Mucosa of descending colon (tissue), 3 donors: ENCODE data around the gene ABCC9. TPM values are rescaled to one million over a fixed set of nuclear protein-coding genes. Genes with fewer than 3 reads are reported as not detected.

Source experiments
- ATAC-seq: fragments of 200-7000 bp; cut with Tn5 transposase; one replicate; pipeline ENCODE4 v1.9.1; 2020; ENCODE audit warnings: mild to moderate bottlenecking, moderate library complexity
- DNase-seq, 3 donors: peaks; one replicate each; pipeline ENCODE4 v3.0.0-alpha.2; 2020
- H3K36me3 ChIP-seq: fragments of 200-600 bp; one replicate; pipeline ENCODE4 v1.8.0; 2021; ENCODE audit warnings: low read depth, mild to moderate bottlenecking
- H3K4me1 ChIP-seq: fragments of 200-600 bp; one replicate; pipeline ENCODE4 v1.8.0; 2021; ENCODE audit warnings: low read depth, mild to moderate bottlenecking
- H3K4me3 ChIP-seq: fragments of 200-600 bp; one replicate; pipeline ENCODE4 v1.8.0; 2021; ENCODE audit warnings: mild to moderate bottlenecking
- H3K9me3 ChIP-seq: fragments of 200-600 bp; one replicate; pipeline ENCODE4 v1.8.0; 2021; ENCODE audit warnings: mild to moderate bottlenecking
- CTCF ChIP-seq: fragments of 200-600 bp; IDR thresholded peaks from one replicate; pipeline ENCODE4 v1.8.0; 2022; ENCODE audit warnings: antibody characterized with exemption, mild to moderate bottlenecking
- intact Hi-C, 2 donors: fragments of 100-400 bp; cut with DNase I in 1 of 2; cut with micrococcal nuclease in 1 of 2; formaldehyde crosslinking; loops; one replicate each; pipeline versions ENCODE4 v1.11.0 to v1.11.1; 2022; cut with DNase I, micrococcal nuclease
- total RNA-seq, 3 donors: library from RNA; stranded (reverse); fragmentation: NEBNext Ultra II Directional in 2 of 3; extraction: Animal tissue kit (Norgen Biotek cat#: 25700) in 2 of 3; gene quantifications; one replicate each; pipeline versions ENCODE4 v1.2.1 to v1.2.4, GENCODE V29; 2021 to 2023
- donor health status: DM: no; HTN: no; CAD: no; lungs with moderate emphysema.
- donor health status: DM: no; HTN: no; CAD: no.
- donor health status: DM: no; HTN: yes; CAD: no.

ABCC9 gene
- total RNA-seq, 3 donors from 2014 or later, result 0.67 to 60.6 (median 7.3) TPM

- H3K4me1 ChIP-seq, result no peaks in the 10 kb centered on the region
- intact Hi-C loops, result no loop called here
- DNase-seq (no peak), ATAC-seq (no peak)
- no peaks in the 10 kb centered on the region for H3K36me3 ChIP-seq
- H3K9me3 ChIP-seq, result no peaks in the 10 kb centered on the region
- H3K4me3 ChIP-seq, result no peak overlapping the region
- no peak for TF ChIP-seq CTCF
These were observed 63.8 kb downstream of the ABCC9 start for GRCh38 chr12:21877293-21877982.

GRCh38 chr12:21865846-21866245, 75.4 kb downstream of the ABCC9 start:
- peaks cover 6% of the 10 kb centered on the region for H3K9me3 ChIP-seq
- no peak for TF ChIP-seq CTCF

GRCh38 chr12:21860534-21860933, 80.7 kb downstream of the ABCC9 start:
- ATAC-seq (no peak), DNase-seq (no peak)
- Histone ChIP-seq H3K4me3 (no peak overlapping the region), H3K9me3 (no peaks in the 10 kb centered on the region), H3K4me1 (no peaks in the 10 kb centered on the region), H3K36me3 (no peaks in the 10 kb centered on the region)
- intact Hi-C loops, result no loop called here
- no peak for TF ChIP-seq CTCF

More at GRCh38 chr12:21865846-21866245, 75.4 kb downstream of the ABCC9 start:
- no peaks in the 10 kb centered on the region for H3K4me1 ChIP-seq
- H3K4me3 ChIP-seq, result no peak overlapping the region
- no peaks in the 10 kb centered on the region for H3K36me3 ChIP-seq
- intact Hi-C loops, result no loop called here
- no peak for DNase-seq
- ATAC-seq, result no peak

- no peak for TF ChIP-seq CTCF
- intact Hi-C loops, result no loop called here
- Histone ChIP-seq H3K4me3 (no peak overlapping the region), H3K9me3 (no peaks in the 10 kb centered on the region), H3K36me3 (no peaks in the 10 kb centered on the region), H3K4me1 (no peaks in the 10 kb centered on the region)
- ATAC-seq (no peak), DNase-seq (no peak)
These were observed 81.1 kb downstream of the ABCC9 start for GRCh38 chr12:21860128-21860527.

GRCh38 chr12:21852251-21852650, 89.0 kb downstream of the ABCC9 start:
- DNase-seq, result no peak

More at GRCh38 chr12:21852251-21852650, 89.0 kb downstream of the ABCC9 start:
- H3K36me3 ChIP-seq, result no peaks in the 10 kb centered on the region
- H3K4me3 ChIP-seq, result no peak overlapping the region
- intact Hi-C loops, result no loop called here
- H3K4me1 ChIP-seq, result no peaks in the 10 kb centered on the region
- no peak for ATAC-seq
- TF ChIP-seq CTCF, result no peak
- no peaks in the 10 kb centered on the region for H3K9me3 ChIP-seq
